RPMI8226 (cell line): ENCODE measurements around the gene OR4A15.

ENCODE experiments used
- DNase-seq: peaks from one replicate; pipeline ENCODE4 v3.0.0-alpha.2; 2015

Gene OR4A15

GRCh38 chr11:55367674-55368073 is at the start of gene OR4A15:
Gene OR4A15, plus strand, starts transcription at chr11:55367974. Its CDS starts 0 bp downstream, at chr11:55367974.
- DNase-seq, result no peak

DNA sequence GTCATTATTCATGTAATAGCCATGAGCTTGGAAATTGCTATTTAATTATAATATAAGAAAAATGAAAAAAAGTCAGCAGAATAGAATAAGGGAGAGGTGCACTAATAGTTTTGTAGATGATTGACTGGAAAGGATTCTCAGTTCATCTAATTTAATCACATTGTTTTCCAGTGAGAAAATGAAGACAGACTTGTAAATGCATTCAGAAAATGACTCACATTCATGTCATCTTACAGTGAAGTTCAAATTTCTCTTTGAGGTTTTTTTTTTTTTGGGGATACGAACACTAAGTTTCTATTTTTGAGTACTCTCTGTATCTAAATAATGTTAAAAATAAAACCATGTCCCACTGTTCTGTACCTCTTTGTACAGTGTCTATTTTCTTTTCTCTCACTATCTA is 43.3 kb upstream of the OR4A15 start:
- DNase-seq, result no peak

DNA sequence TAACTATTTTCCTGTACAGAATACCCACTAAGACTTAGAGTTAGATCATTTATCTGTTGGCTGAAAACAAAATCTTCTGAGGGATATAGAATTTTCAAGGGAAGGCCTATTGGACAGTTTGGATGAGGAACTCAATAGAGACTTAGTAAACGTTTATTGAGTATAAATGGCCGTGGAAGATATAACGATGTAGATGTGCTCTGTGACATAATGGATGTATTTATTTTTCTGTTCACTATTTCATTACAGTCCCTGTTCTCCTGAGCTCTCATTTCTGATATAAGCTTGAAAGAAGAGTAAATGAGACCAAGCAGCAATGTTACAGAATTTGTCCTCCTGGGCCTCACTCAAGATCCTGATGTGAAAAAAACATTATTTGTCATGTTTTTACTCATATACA is 24.9 kb upstream of the OR4A15 start, which contains the start of gene OR4A16:
Gene OR4A16 (plus strand): TSS at position 301 of the 400 bp plus-strand sequence. CDS start 0 bp downstream, at position 301.
- no peak for DNase-seq

DNA sequence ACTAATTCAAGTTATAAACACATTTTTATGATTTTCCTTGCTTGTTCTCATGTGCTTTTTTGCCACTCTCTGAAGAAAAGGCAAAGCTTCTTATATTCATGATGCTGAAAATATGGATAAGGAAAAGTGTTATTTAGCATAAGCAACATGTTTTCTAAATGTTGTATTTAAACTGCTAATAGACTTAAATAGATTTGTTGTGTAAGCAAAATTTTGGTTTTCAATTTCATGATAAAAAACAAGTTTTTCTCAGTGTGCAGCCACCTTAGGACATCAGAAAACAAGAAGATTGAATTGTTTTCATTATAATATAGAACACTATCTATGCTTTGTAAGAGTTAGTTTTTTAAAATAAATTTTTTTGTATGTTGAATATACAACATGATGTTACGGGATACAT is 22.5 kb upstream of the OR4A15 start:
- no peak for DNase-seq

GRCh38 chr11:55349032-55349431 is 18.7 kb upstream of the OR4A15 start:
- no peak for DNase-seq

- DNase-seq, result peak; percentile 12
These were observed 10.1 kb upstream of the OR4A15 start for GRCh38 chr11:55357560-55358184.

DNA sequence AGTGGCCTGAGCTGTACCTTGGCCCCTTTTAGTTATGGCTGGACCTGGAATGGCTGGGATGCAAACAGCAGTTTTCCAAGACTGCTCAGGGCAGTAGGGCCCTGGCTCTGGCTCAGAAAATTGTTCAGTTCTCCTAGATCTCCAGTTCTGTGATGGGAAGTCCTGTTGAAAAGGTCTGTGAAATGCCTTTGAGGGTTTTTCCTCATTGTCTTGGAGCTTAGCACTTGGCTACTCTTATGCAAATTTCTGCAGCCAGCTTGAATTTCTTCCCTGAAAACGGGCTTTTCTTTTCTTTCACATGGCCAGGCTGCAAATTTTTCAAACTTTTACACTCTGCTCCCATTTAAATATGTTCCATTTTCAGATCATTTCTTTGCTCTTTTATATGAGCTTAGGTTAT is 33.2 kb downstream of the OR4A15 start:
- no peak for DNase-seq
